H1 (cell line): ENCODE results near the gene CTIF. TPM values are rescaled to one million over a fixed set of nuclear protein-coding genes. Genes with fewer than 3 reads are reported as not detected.

Experiments
- CBX5 ChIP-seq: fragments of 300-800, 300-1000 bp; sonication (generic); IDR thresholded peaks from 2 replicates; pipeline ENCODE4 v1.7.1; 2016; ENCODE audit warnings: antibody characterized with exemption, low read length, low read depth
- CEBPB ChIP-seq: IDR thresholded peaks from 2 replicates; pipeline ENCODE4 v1.6.1; 2012; ENCODE audit warnings: low read depth, low read length
- EP300 ChIP-seq, 2 experiments: IDR thresholded peaks; 1 replicate in 1 of 2; 2 replicates in 1 of 2; pipeline ENCODE4 v1.6.1; 2011 to 2012; ENCODE audit warnings: low read depth in 2 of 2, low read length in 2 of 2, mild to moderate bottlenecking in 2 of 2, borderline replicate concordance in 1 of 2, inconsistent platforms in 1 of 2, moderate library complexity in 1 of 2
- GABPA ChIP-seq: IDR thresholded peaks from 2 replicates; pipeline ENCODE4 v1.6.1; 2011; ENCODE audit warnings: mild to moderate bottlenecking, low read length, moderate library complexity, borderline replicate concordance; ENCODE audit not compliant: insufficient read depth
- JUN ChIP-seq: IDR thresholded peaks from 2 replicates; pipeline ENCODE4 v1.6.1; 2011; ENCODE audit warnings: low read depth, mild to moderate bottlenecking, improper control_type of control experiment, low read length
- NRF1 ChIP-seq: IDR thresholded peaks from 2 replicates; pipeline ENCODE4 v1.6.1; 2011; ENCODE audit warnings: mild to moderate bottlenecking, low read depth, low read length, improper control_type of control experiment
- PHF8 ChIP-seq: fragments of 200-600 bp; sonication (generic); conservative IDR thresholded peaks from 2 replicates; pipeline ENCODE4 v1.7.1; 2012; ENCODE audit warnings: low read depth, mild to moderate bottlenecking, inconsistent platforms, low read length, moderate library complexity
- SIX5 ChIP-seq: IDR thresholded peaks from 2 replicates; pipeline ENCODE4 v1.6.1; 2011; ENCODE audit warnings: mild to moderate bottlenecking, low read depth, low read length
- polyA plus RNA-seq, 7 experiments: library from polyadenylated mRNA; depleted of rRNA in 3 of 7; stranded (reverse) in 5 of 7; unstranded in 2 of 7; fragments of >200 nt in 5 of 7; fragments of 200-250 nt in 2 of 7; gene quantifications; 1 replicate in 5 of 7; 2 replicates in 1 of 7; 4 replicates in 1 of 7; pipeline versions ENCODE4 v1.2.1 to v1.2.3, GENCODE V29; 2011 to 2013; ENCODE audit warnings: missing spikeins in 2 of 7, mixed read lengths in 2 of 7
- total RNA-seq: library from RNA; stranded (reverse); fragmentation: NEBNext Ultra II Directional; extraction: Animal tissue kit (Norgen Biotek cat#: 25700); gene quantifications from 2 replicates; pipeline ENCODE4 v1.2.1, GENCODE V29; 2021

The CTIF gene
- total and polyA plus RNA-seq, 2 of the 8 experiments (the other 6 are each of a cell fraction or from before 2014, with no cell fraction given): 9.0 to 17.8 TPM

GRCh38 chr18:48848641-48849143 is 309.9 kb downstream of the CTIF start (continued):
- TF ChIP-seq EP300 (IDR thresholded peaks at IDR 0.05; ENCODE audit: borderline replicate concordance in 1 of 2, low read depth in 2 of 2, low read length in 2 of 2): no peak
- no peak for TF ChIP-seq NRF1
- TF ChIP-seq SIX5: no peak
- no peak for TF ChIP-seq CBX5
- no peak for TF ChIP-seq CEBPB
- no peak for TF ChIP-seq PHF8
- no peak for TF ChIP-seq JUN
- TF ChIP-seq GABPA: no peak
